GM21528 (cell line): Measurements from ENCODE around the gene OR11A1.

Experiments
- ATAC-seq: cut with Tn5 transposase; IDR thresholded peaks from one replicate; pipeline ENCODE4 v1.9.1; 2021; ENCODE audit warnings: mild to moderate bottlenecking, moderate library complexity; ENCODE audit not compliant: unreplicated experiment, low FRiP score

The OR11A1 gene

GRCh38 chr6:29456971-29457370 is at the start of gene OR11A1, which contains the start of gene OR2H1:
TSS of gene OR11A1 (minus strand) at chr6:29457071. CDS start at chr6:29427641, 29,430 bp downstream.
TSS of gene OR2H1 (plus strand) at chr6:29457155. CDS start at chr6:29461770, 4,615 bp downstream.
- no peak for ATAC-seq

GRCh38 chr6:29506446-29507067 is 49.7 kb upstream of the OR11A1 start:
- no peak for ATAC-seq

GRCh38 chr6:29505808-29506207 is 48.9 kb upstream of the OR11A1 start:
- no peak for ATAC-seq

GRCh38 chr6:29504961-29505360 is 48.1 kb upstream of the OR11A1 start:
- ATAC-seq, result no peak

GRCh38 chr6:29502597-29502996 is 45.7 kb upstream of the OR11A1 start:
- ATAC-seq, result no peak

GRCh38 chr6:29502181-29502580 is 45.3 kb upstream of the OR11A1 start:
- no peak for ATAC-seq

GRCh38 chr6:29501106-29501505 is 44.2 kb upstream of the OR11A1 start:
- no peak for ATAC-seq

- ATAC-seq, result no peak
Measured at GRCh38 chr6:29500594-29500993, 43.7 kb upstream of the OR11A1 start.

- ATAC-seq, result no peak
Measured at GRCh38 chr6:29499704-29500103, 42.8 kb upstream of the OR11A1 start.

- ATAC-seq, result no peak
Measured at GRCh38 chr6:29496961-29497360, 40.1 kb upstream of the OR11A1 start.

GRCh38 chr6:29495571-29495970 is 38.7 kb upstream of the OR11A1 start:
- no peak for ATAC-seq

- ATAC-seq, result no peak
Measured at GRCh38 chr6:29494131-29494530, 37.3 kb upstream of the OR11A1 start.

GRCh38 chr6:29493261-29493660 is 36.4 kb upstream of the OR11A1 start:
- ATAC-seq, result no peak

- ATAC-seq, result no peak
Measured at GRCh38 chr6:29491574-29491973, 34.7 kb upstream of the OR11A1 start.

GRCh38 chr6:29490552-29490951 is 33.7 kb upstream of the OR11A1 start:
- ATAC-seq, result no peak

GRCh38 chr6:29490055-29490454 is 33.2 kb upstream of the OR11A1 start:
- no peak for ATAC-seq

- no peak for ATAC-seq
Measured at GRCh38 chr6:29489286-29489685, 32.4 kb upstream of the OR11A1 start.

GRCh38 chr6:29488874-29489273 is 32.0 kb upstream of the OR11A1 start:
- no peak for ATAC-seq

GRCh38 chr6:29487660-29488059 is 30.8 kb upstream of the OR11A1 start, which contains the start of gene MAS1L:
TSS of gene MAS1L (minus strand) at chr6:29487956. CDS start at chr6:29487902, 54 bp downstream.
- no peak for ATAC-seq

GRCh38 chr6:29487131-29487530 is 30.3 kb upstream of the OR11A1 start:
- no peak for ATAC-seq

GRCh38 chr6:29486577-29486976 is 29.7 kb upstream of the OR11A1 start:
- ATAC-seq, result no peak

GRCh38 chr6:29483735-29484134 is 26.9 kb upstream of the OR11A1 start:
- no peak for ATAC-seq

GRCh38 chr6:29483186-29483585 is 26.3 kb upstream of the OR11A1 start:
- ATAC-seq, result no peak
